ENCODE data around the gene SLC35G4.
"Not testable (repeated sequence)": the region's sequence is repeated elsewhere in the genome, so short reads cannot be mapped to it uniquely, and the experiment has no call there.

The SLC35G4 gene

DNA sequence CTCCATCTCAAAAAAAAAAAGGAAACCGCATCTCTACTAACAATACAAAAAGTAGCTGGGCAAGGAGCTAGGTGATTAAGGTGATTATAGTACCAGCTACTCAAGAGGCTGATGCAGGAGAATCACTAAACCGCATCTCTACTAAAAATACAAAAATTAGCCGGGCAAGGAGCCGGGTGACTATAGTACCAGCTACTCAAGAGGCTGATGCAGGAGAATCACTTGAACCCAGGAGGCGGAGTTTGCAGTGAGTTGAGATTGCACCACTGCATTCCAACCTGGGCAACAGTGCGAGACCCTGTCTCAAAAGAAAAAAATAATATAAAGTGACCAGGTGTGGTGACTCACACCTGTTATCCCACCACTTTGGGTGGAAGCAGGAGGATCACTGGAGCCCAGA, 5.6 kb downstream of the SLC35G4 start:
- not testable (repeated sequence) for DNase-seq

DNA sequence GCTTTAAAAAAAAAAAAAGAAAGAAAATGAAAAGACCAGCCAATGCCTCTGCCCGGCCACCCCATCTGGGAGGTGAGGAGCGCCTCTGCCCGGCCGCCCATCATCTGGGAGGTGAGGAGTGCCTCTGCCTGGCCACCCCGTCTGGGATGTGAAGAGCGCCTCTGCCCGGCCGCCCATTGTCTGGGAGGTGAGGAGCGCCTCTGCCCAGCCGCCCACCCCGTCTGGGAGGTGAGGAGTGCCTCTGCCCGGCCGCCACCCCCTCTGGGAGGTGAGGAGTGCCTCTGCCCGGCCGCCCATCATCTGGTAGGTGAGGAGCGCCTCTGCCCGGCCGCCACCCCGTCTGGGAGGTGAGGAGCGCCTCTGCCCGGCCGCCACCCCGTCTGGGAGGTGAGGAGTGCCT, 37.9 kb downstream of the SLC35G4 start:
- not testable (repeated sequence) for DNase-seq

DNA sequence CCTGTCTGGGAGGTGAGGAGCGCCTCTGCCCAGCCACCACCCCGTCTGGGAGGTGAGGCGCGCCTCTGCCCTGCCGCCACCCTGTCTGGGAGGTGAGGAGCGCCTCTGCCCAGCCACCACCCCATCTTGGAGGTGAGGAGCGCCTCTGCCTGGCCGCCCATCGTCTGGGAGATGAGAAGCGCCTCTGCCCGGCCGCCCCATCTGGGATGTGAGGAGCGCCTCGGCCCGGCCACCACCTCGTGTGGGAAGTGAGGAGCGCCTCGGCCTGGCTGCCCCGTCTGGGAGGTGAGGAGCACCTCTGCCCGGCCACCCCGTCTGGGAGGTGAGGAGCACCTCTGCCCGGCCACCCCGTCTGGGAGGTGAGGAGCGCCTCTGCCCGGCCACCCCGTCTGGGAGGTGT, 38.4 kb downstream of the SLC35G4 start:
- not testable (repeated sequence) for DNase-seq

DNA sequence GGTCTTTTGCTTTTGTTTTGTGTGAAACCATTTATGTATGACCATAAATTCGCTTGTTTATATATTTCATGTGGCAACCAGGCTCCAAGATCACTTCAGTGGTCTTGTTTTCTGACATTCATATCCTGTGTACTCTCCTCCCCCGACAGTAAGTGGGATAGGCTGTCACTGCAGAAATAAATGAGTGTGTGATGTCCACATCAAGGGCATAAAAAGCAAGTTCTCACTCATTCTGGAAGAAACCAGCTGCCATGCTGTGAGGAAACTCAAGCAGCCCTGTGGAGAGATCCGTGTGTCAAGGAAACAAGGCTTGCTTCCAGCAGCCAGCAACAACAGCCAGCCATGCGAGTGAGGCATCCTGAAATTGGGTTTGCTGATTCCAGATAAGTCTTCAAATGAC, 40.4 kb downstream of the SLC35G4 start:
- DNase-seq = no peak

DNA sequence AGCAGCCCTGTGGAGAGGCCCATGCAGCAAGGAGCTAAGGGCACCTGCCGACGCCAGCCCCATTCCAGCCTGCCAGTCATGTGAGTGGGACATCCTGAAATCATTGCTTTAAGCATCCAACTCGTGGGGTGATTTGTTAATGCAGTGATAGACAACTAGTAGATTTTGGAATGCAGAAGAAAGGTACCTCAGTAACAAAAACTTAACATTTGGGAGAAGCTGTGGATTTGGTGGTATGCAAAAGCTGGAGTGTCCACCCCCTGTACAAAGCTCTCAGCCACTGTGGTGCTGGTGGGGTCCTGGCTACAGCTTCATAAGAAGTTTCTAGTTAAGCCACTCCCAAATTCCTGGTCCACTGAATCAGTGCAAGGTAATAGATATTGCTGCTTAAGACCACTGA, 42.5 kb downstream of the SLC35G4 start:
- DNase-seq = no peak

DNA sequence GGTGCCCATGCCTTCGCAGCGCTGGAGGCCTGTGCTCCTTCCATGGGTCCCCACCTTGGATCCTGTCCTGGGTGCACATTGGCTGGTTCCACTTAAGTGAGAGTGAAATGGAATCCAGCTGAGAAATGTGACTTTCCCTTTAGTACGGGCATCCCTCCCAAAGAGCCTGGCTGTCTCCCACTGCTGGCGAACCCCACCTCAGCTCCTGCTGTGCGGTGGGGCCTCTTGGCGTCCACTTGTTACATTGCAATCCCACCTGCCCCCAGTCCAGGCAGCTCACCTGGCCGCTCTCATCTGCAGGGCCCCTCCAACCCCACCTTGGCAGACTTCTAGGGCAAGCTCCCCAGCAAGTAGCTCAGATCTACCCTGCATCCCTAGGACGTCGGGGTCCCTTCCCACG, 44.1 kb downstream of the SLC35G4 start:
- DNase-seq = no peak

DNA sequence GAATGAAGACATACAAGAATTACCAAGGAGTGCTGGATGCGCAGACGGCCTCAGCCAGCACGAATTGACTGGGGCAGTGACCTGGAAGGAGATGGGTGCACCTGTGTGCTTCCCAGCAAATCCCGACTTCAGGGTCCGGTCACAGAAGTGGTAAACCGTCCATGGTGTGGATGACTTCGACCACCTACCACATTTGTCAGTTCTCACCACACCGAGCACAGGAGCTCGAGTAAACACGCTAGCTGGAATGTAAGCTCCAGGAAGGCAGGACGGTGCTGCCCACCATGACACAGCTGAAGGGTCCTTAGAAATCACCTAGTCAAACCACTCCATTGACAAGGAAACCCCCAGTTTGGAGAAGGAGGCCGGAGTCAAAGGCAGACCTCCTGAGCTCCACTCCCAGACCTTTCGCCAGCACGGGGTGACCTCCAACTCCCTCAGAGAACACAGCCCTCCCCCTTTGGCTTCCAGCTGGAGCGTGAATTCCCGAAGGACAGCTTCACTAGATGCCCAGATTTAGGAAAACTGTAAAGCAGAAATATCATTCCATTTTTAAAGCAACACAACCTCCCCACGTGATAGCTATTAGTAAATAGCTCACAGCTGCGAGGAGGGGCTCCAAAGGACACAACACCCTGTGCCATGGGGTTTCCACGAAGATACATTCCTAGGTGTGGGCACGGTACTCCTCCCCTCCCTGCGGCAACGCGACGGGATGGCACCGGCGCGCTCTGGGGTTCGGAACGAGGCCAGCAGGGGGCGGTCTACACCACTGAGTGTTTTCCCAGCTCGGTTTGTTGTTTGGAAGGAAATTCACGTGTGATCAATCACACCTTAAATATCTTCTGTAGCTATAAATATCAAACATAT, 45.6 kb downstream of the SLC35G4 start:
- peak; percentile 6 to 17 for DNase-seq

DNA sequence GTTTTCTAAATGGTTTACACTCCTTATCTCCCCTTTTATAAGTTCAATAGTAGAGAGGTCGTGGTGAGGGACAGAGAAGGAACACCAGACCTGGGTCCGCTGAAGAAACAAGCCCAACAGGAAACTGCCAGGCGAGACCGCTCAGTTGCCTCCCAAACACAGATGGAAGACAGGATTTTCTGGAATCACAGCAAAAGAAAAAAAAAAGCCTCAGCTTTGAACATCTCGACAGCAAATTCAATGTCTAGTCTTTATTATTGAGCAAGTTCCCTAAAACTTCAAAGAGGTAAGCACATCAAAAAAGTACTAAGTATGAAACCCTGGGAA, 46.2 kb downstream of the SLC35G4 start:
- DNase-seq = no peak

DNA sequence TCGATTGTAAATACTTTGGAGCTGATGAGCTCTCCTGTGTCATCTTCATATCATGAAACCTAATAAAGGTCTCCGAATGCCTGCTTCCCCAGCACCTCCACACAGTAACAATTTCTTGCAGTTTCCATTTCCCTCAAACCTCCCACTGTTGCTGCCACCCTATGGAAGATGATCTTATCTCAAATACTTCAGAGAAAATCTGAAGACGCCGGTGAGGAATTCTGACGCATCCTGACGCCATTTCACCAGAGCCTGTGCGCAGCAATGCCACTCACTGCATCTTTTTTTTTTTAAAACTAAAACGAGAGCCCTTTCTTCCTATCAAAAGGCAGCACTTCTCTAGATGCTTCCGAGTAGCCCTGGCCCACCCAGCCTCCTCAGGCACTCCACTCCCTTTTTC, 47.8 kb downstream of the SLC35G4 start:
- no peak for DNase-seq

DNA sequence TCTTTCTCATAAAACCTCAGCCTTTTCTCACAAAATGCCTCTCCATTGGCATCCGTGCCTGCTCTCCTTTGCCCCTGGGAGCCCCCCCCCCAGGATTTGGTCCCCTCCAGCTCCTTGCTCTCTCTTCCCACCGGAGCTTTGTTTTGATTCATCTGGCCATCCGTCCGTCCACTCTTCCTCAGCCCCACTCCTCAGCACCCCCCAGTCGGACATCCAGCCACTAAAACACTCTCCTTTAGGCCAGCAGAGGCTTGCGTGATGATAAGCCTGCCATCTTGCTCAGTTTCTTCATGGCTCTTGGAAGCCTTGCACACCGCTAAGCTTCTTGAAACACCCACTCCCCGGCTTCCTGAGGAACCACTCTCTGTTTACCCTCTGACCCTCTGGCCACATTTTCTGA, 48.2 kb downstream of the SLC35G4 start:
- DNase-seq = no peak

DNA sequence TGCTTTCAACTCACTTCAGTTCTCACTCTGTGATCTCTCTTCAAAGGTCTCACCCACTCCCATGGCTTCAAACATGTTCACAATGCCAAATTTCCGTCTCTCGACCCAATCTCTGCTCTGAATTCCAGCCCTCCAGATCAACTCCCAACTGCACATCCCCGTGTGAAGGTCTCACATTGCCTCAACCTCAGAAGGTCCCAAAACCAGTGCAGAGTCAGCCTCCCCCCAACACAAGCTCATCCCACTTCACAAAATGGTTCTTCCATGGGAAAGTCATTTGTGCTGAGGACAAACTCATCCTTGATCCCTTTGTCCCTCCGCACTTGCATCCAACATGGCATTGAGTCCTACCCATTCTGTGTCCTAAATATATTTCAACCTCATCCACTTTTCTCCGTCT, 48.6 kb downstream of the SLC35G4 start:
- no peak for DNase-seq

DNA sequence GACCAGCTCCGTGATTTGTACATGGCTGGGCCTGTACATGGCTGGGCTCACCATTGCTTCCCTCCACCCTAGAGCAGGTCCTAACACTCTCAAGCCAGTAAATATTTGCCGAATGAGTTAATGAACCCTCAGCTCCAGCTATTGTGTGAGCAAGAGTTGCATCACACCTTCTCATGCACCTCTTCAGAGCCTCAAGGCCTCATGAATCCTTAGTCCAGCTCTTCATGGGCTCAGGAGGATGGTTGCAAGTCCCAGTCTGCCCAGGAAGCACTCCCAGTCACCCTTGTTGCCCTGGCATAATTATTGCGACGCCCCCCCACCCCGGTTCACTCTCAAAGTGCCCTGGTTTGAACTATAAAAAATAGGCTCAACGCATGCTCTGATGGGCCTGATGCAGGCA, 49.6 kb downstream of the SLC35G4 start:
- DNase-seq = no peak

All from CD4-positive, alpha-beta T cell treated with Interleukin-1 beta for 1 hour (primary cell).